SK-N-SH treated with all-trans-retinoic acid at 6 μM for 48 hours (cell line): Measurements from ENCODE around the gene TOMM40.

Source experiments
- ATAC-seq: fragments of 200-7000 bp; cut with Tn5 transposase; 3 replicates; pipeline ENCODE4 v1.9.1; 2020; ENCODE audit warnings: mild to moderate bottlenecking, moderate library complexity
- ARNTL ChIP-seq: fragments of 450-650 bp; formaldehyde crosslinking; IDR thresholded peaks from 2 replicates; pipeline ENCODE4 v1.5.0; 2020; ENCODE audit warnings: low read depth, mild to moderate bottlenecking, moderate library complexity, borderline replicate concordance
- BACH2 ChIP-seq: fragments of 250-450 bp; sonication (Bioruptor Pico); IDR thresholded peaks from 2 replicates; pipeline ENCODE4 v1.9.0; 2021; ENCODE audit warnings: mild to moderate bottlenecking, borderline replicate concordance
- CSDC2 ChIP-seq: fragments of 250-450 bp; sonication (Bioruptor Pico); IDR thresholded peaks from 2 replicates; pipeline ENCODE4 v1.5.0; 2020; ENCODE audit warnings: mild to moderate bottlenecking, moderate library complexity
- ESRRG ChIP-seq: fragments of 250-450 bp; sonication (Bioruptor Pico); IDR thresholded peaks from 2 replicates; pipeline ENCODE4 v1.6.1; 2021; ENCODE audit warnings: mild to moderate bottlenecking
- ISL1 ChIP-seq: fragments of 250-450 bp; sonication (Bioruptor Pico); IDR thresholded peaks from 2 replicates; pipeline ENCODE4 v2.1.2; 2022; ENCODE audit warnings: mild to moderate bottlenecking, moderate library complexity
- OSR1 ChIP-seq: fragments of 250-450 bp; sonication (Bioruptor Pico); IDR thresholded peaks from 2 replicates; pipeline ENCODE4 v1.8.0; 2022; ENCODE audit warnings: moderate library complexity, mild to moderate bottlenecking, inconsistent platforms
- RARB ChIP-seq: fragments of 250-450 bp; sonication (Bioruptor Pico); IDR thresholded peaks from 2 replicates; pipeline ENCODE4 v1.8.0; 2021; ENCODE audit warnings: mild to moderate bottlenecking, moderate library complexity
- SNAI2 ChIP-seq: fragments of 250-450 bp; sonication (Bioruptor Pico); IDR thresholded peaks from 2 replicates; pipeline ENCODE4 v1.5.0; 2020; ENCODE audit warnings: mild to moderate bottlenecking, moderate library complexity
- TCF4 ChIP-seq: fragments of 250-450 bp; sonication (Bioruptor Pico); IDR thresholded peaks from 2 replicates; pipeline ENCODE4 v1.8.0; 2021; ENCODE audit warnings: mild to moderate bottlenecking, moderate library complexity, borderline replicate concordance
- ZFP30 ChIP-seq: fragments of 450-650 bp; formaldehyde crosslinking; IDR thresholded peaks from 2 replicates; pipeline ENCODE4 v1.5.0; 2022; ENCODE audit warnings: mild to moderate bottlenecking, moderate library complexity
- ZNF565 ChIP-seq: fragments of 450-650 bp; formaldehyde crosslinking; conservative IDR thresholded peaks from 2 replicates; pipeline ENCODE4 v1.5.0; 2020; ENCODE audit warnings: low read depth, mild to moderate bottlenecking, moderate library complexity
- ZNF8 ChIP-seq: fragments of 450-650 bp; formaldehyde crosslinking; IDR thresholded peaks from 2 replicates; pipeline ENCODE4 v1.5.0; 2020; ENCODE audit warnings: mild to moderate bottlenecking, moderate library complexity
- TF ChIP-seq, protein P1 (sequence below): fragments of 250-450 bp; sonication (Bioruptor Pico); IDR thresholded peaks from 2 replicates; pipeline ENCODE4 v1.8.0; 2021; ENCODE audit warnings: low read depth, mild to moderate bottlenecking, moderate library complexity, borderline replicate concordance
- TF ChIP-seq, protein P2 (sequence below): fragments of 250-450 bp; sonication (Bioruptor Pico); IDR thresholded peaks from 2 replicates; pipeline ENCODE4 v1.5.0; 2020; ENCODE audit warnings: mild to moderate bottlenecking, moderate library complexity
- TF ChIP-seq, protein P3 (sequence below): fragments of 250-450 bp; sonication (Bioruptor Pico); IDR thresholded peaks from 2 replicates; pipeline ENCODE4 v1.8.0; 2020; ENCODE audit warnings: mild to moderate bottlenecking, moderate library complexity, borderline replicate concordance
- TF ChIP-seq, protein P4 (sequence below): fragments of 250-450 bp; sonication (Bioruptor Pico); IDR thresholded peaks from 2 replicates; pipeline ENCODE4 v1.5.1; 2021; ENCODE audit warnings: mild to moderate bottlenecking, moderate library complexity

Gene TOMM40

DNA sequence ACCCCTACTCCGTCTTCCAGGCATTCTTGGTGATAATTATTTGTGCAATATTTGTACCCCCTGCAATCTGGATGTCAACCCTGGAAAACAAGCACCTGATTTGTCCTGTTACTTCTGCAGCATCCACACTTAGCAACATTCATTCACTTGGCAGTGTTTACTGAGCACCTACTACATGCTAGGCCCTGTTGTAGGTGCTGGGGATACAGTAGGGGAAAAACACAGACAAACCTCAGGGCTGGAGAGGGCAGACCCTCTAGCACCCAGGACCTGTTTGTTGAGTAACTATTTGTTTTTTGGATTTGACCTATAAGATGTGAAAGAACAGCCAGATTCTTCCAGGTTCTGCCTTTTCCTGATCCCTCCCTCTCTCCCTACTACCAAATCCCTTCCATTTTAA, 35.4 kb upstream of the TOMM40 start:
- no peak for ATAC-seq
- no peak for TF ChIP-seq BACH2 (CRISPR knock-in tag)
- no peak for TF ChIP-seq TCF4
- no peak for TF ChIP-seq SNAI2 (CRISPR knock-in tag)
- TF ChIP-seq, protein P1, sequence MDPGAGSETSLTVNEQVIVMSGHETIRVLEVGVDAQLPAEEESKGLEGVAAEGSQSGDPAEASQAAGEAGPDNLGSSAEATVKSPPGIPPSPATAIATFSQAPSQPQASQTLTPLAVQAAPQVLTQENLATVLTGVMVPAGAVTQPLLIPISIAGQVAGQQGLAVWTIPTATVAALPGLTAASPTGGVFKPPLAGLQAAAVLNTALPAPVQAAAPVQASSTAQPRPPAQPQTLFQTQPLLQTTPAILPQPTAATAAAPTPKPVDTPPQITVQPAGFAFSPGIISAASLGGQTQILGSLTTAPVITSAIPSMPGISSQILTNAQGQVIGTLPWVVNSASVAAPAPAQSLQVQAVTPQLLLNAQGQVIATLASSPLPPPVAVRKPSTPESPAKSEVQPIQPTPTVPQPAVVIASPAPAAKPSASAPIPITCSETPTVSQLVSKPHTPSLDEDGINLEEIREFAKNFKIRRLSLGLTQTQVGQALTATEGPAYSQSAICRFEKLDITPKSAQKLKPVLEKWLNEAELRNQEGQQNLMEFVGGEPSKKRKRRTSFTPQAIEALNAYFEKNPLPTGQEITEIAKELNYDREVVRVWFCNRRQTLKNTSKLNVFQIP (CRISPR knock-in tag): no peak

DNA sequence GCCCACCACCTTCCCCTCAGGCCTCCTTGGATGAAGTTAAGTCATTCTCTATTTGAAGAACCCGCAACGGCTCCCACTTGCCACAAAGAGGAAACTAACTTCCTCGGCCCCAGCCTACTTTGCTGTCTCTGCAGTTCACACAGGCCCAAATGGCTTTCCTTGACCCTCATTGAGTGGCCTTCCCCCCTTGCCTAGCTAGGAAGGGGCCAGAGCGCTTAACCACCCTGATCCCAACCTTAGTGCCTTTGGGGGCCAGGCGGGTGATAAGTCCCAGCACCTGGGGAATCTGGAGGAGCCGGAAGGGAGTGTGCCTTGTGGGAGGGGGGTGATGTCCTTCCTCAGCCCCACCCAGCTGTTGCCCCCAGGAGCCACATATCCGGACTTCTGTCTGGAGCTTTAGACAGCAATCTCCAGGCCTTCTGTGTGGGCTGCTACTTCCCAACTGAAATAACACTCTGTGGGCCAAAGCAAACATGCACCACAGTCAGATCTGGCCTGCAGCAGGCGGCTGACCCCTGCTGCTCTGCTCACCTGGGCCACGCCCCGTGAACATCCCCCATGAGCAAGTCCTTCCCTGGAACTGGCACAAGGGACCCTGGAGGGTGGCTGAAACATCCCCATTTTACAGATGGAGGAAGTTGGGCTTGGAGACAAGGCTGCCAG, 34.5 kb upstream of the TOMM40 start:
- TF ChIP-seq SNAI2 (CRISPR knock-in tag): no peak
- TF ChIP-seq, protein P2, sequence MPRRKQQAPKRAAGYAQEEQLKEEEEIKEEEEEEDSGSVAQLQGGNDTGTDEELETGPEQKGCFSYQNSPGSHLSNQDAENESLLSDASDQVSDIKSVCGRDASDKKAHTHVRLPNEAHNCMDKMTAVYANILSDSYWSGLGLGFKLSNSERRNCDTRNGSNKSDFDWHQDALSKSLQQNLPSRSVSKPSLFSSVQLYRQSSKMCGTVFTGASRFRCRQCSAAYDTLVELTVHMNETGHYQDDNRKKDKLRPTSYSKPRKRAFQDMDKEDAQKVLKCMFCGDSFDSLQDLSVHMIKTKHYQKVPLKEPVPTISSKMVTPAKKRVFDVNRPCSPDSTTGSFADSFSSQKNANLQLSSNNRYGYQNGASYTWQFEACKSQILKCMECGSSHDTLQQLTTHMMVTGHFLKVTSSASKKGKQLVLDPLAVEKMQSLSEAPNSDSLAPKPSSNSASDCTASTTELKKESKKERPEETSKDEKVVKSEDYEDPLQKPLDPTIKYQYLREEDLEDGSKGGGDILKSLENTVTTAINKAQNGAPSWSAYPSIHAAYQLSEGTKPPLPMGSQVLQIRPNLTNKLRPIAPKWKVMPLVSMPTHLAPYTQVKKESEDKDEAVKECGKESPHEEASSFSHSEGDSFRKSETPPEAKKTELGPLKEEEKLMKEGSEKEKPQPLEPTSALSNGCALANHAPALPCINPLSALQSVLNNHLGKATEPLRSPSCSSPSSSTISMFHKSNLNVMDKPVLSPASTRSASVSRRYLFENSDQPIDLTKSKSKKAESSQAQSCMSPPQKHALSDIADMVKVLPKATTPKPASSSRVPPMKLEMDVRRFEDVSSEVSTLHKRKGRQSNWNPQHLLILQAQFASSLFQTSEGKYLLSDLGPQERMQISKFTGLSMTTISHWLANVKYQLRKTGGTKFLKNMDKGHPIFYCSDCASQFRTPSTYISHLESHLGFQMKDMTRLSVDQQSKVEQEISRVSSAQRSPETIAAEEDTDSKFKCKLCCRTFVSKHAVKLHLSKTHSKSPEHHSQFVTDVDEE (CRISPR knock-in tag): 0 out of 2 replicates have a peak, but pooled peaks have one; percentile 27
- TF ChIP-seq TCF4: peak; percentile 92
- ATAC-seq: no peak

DNA sequence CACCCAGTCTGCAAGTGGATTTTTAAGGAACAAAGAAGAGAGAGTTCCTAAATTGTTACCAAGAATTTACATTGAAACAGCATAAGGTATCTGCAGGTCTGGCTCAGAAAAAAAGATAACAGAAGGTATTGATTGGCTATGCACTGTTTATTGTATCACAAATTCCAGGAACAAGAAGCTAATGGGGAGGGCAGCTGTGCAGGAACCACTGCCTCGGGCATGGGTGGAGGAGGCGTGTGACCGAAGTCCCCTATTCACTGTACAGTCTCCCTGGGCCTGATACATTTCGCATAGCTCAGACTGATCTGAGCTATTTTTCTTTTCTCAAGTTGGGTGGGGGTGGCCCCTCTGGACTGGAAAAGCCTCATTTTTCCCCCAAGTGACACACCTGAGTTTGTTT, 33.2 kb upstream of the TOMM40 start:
- TF ChIP-seq ARNTL (no peak), ZNF8 (CRISPR knock-in tag) (no peak), ISL1 (no peak), BACH2 (CRISPR knock-in tag) (no peak), CSDC2 (CRISPR knock-in tag) (no peak), OSR1 (no peak), ESRRG (CRISPR knock-in tag) (no peak), ZNF565 (CRISPR knock-in tag) (no peak), TCF4 (no peak), ZFP30 (CRISPR knock-in tag) (no peak), RARB (CRISPR knock-in tag) (no peak)
- TF ChIP-seq, protein P3, sequence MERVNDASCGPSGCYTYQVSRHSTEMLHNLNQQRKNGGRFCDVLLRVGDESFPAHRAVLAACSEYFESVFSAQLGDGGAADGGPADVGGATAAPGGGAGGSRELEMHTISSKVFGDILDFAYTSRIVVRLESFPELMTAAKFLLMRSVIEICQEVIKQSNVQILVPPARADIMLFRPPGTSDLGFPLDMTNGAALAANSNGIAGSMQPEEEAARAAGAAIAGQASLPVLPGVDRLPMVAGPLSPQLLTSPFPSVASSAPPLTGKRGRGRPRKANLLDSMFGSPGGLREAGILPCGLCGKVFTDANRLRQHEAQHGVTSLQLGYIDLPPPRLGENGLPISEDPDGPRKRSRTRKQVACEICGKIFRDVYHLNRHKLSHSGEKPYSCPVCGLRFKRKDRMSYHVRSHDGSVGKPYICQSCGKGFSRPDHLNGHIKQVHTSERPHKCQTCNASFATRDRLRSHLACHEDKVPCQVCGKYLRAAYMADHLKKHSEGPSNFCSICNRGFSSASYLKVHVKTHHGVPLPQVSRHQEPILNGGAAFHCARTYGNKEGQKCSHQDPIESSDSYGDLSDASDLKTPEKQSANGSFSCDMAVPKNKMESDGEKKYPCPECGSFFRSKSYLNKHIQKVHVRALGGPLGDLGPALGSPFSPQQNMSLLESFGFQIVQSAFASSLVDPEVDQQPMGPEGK (CRISPR knock-in tag): no peak
- TF ChIP-seq, protein P4, sequence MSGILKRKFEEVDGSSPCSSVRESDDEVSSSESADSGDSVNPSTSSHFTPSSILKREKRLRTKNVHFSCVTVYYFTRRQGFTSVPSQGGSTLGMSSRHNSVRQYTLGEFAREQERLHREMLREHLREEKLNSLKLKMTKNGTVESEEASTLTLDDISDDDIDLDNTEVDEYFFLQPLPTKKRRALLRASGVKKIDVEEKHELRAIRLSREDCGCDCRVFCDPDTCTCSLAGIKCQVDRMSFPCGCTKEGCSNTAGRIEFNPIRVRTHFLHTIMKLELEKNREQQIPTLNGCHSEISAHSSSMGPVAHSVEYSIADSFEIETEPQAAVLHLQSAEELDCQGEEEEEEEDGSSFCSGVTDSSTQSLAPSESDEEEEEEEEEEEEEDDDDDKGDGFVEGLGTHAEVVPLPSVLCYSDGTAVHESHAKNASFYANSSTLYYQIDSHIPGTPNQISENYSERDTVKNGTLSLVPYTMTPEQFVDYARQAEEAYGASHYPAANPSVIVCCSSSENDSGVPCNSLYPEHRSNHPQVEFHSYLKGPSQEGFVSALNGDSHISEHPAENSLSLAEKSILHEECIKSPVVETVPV (CRISPR knock-in tag): no peak
- TF ChIP-seq, protein P2 (CRISPR knock-in tag): no peak
- TF ChIP-seq, protein P1 (CRISPR knock-in tag): no peak
- ATAC-seq: no peak
